Subcutaneous abdominal adipose tissue (tissue), 5 donors: ENCODE results near the gene RCOR2.
"Not testable (repeated sequence)": the region's sequence is repeated elsewhere in the genome, so short reads cannot be mapped to it uniquely, and the experiment has no call there.

Source experiments
- H3K27ac ChIP-seq: one replicate; pipeline ENCODE4 v1.7.0; 2013; ENCODE audit warnings: low read depth, mild to moderate bottlenecking, inconsistent platforms, low read length, moderate library complexity
- H3K27me3 ChIP-seq, 5 donors: one replicate each; pipeline ENCODE4 v1.7.0; 2013; ENCODE audit warnings: low read length in 5 of 5, inconsistent platforms in 1 of 5; ENCODE audit not compliant: control insufficient read depth in 5 of 5, insufficient read depth in 4 of 5
- H3K36me3 ChIP-seq, 5 donors: one replicate each; pipeline ENCODE4 v1.7.0; 2013; ENCODE audit warnings: low read length in 5 of 5; ENCODE audit not compliant: control insufficient read depth in 5 of 5, insufficient read depth in 5 of 5
- H3K4me1 ChIP-seq, 5 donors: one replicate each; pipeline ENCODE4 v1.7.0; 2013; ENCODE audit warnings: low read length in 5 of 5, mild to moderate bottlenecking in 3 of 5, moderate library complexity in 1 of 5; ENCODE audit not compliant: control insufficient read depth in 5 of 5, insufficient read depth in 5 of 5
- H3K4me3 ChIP-seq, 5 donors: one replicate each; pipeline ENCODE4 v1.7.0; 2013; ENCODE audit warnings: low read length in 5 of 5, low read depth in 1 of 5
- H3K9ac ChIP-seq, 5 donors: one replicate each; pipeline ENCODE4 v1.7.0; 2013; ENCODE audit warnings: low read length in 5 of 5, mild to moderate bottlenecking in 4 of 5, moderate library complexity in 3 of 5
- H3K9me3 ChIP-seq, 5 donors: one replicate each; pipeline ENCODE4 v1.7.0; 2013; ENCODE audit warnings: low read length in 5 of 5; ENCODE audit not compliant: control insufficient read depth in 5 of 5
- donor health status: healthy.
- donor health status: healthy.
- donor health status: healthy.
- donor health status: healthy.
- donor health status: healthy.

Gene RCOR2

DNA sequence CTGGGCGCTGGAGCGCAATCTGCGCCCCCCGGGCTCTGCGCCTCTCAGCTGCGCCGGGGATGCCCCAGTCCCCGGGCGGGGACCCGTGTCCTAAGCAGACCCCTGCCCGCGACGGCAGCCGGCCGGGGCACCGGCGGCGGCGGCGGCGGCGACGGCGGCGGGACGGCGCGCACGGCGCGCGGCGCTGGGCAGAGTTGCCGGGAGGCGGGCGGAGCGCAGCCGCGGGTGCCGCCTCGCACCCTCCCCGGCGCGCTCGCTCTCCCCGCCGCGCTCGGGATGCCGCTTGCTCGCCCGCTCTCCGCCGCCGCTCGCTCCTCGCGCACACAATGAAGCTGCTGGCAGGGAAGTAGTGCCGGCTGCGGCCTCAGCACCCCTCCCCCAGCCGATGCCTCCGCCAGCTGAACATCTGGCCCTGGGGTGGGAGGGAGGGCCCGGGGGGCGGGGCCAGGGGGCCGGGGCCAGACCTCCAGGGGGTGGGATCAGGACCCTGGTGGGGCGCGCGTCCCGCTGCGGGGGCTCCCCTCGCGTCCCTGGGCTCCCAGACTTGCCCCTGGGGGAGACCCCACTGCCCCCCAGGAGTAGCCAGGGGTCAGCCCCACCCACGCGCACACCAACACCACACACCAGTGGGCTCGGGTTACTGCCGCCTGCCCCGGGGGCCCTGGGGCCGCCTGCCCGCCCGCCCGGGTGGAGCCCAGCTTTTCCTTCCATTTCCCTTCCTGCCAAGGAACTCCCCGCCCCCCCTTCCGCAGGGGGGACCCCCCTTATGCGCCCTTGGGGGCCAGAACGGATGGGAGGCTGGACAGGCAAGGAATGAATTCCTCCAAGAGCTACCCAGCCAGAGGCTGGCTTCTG lies at the start of gene RCOR2:
Gene RCOR2 (minus strand): TSS at position 328 of the 855 bp plus-strand sequence. CDS start 708 bp downstream, outside the sequence.
- Histone ChIP-seq H3K36me3 (no peaks in the 10 kb centered on the region), H3K9me3 (peaks cover 0 to 4% (median 0%) of the 10 kb centered on the region in 5 donors), H3K9ac (peak within 1 kb of the TSS in 3 of 5 donors; percentile 7 to 56 (median 8)), H3K4me1 (peaks cover 0 to 54% (median 47%) of the 10 kb centered on the region in 5 donors), H3K27ac (peak within 1 kb of the TSS; percentile 46), H3K27me3 (no peaks in the 10 kb centered on the region), H3K4me3 (peak within 1 kb of the TSS; percentile 55 to 66 (median 61))

GRCh38 chr11:63966444-63966843 lies 49.5 kb upstream of the RCOR2 start:
- Histone ChIP-seq H3K9me3 (no peaks in the 10 kb centered on the region), H3K4me1 (peaks cover 0 to under 1% (median 0%) of the 10 kb centered on the region in 5 donors), H3K9ac (no peak overlapping the region), H3K4me3 (no peak overlapping the region), H3K27ac (no peak overlapping the region), H3K36me3 (no peaks in the 10 kb centered on the region), H3K27me3 (peaks cover 5 to 10% (median 7%) of the 10 kb centered on the region in 5 donors)

- not testable (repeated sequence) for H3K36me3 ChIP-seq, H3K27ac ChIP-seq, H3K9ac ChIP-seq, H3K4me3 ChIP-seq, H3K4me1 ChIP-seq, H3K9me3 ChIP-seq
- H3K27me3 ChIP-seq = peaks cover 5 to 13% (median 8%) of the 10 kb centered on the region in 5 donors
These were observed 46.9 kb upstream of the RCOR2 start for GRCh38 chr11:63963895-63964294.

GRCh38 chr11:63961608-63962412 lies 44.8 kb upstream of the RCOR2 start:
- H3K4me3 ChIP-seq = no peak overlapping the region
- H3K9ac ChIP-seq = no peak overlapping the region
- H3K4me1 ChIP-seq = peaks cover 0 to 3% (median 0%) of the 10 kb centered on the region in 5 donors
- H3K9me3 ChIP-seq = no peaks in the 10 kb centered on the region
- no peak overlapping the region for H3K27ac ChIP-seq
- peaks cover 0 to 2% (median 0%) of the 10 kb centered on the region in 5 donors for H3K36me3 ChIP-seq
- H3K27me3 ChIP-seq = peaks cover 5 to 13% (median 8%) of the 10 kb centered on the region in 5 donors

DNA sequence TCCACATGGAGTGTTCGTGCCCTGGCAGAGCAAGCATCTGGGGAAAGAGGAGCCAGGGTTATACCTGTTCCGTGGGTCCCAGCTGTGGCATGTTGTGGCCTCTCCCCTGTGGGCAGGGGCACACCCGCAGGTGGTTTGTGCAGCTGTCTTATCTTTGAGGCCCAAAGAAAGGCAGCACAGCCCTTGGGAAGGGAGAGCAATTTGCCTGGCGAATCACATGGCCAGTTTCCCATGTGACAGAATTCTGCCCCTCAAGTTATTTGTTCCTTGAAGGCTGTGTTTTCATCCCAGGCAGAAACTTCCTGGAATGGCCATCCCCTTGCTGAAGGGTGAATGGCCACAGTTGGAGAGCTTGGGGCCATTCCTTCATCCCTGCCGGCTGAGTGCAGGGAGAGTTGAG lies 41.0 kb upstream of the RCOR2 start:
- H3K4me3 ChIP-seq = no peak overlapping the region
- peaks cover 0 to 33% (median 30%) of the 10 kb centered on the region in 5 donors for H3K36me3 ChIP-seq
- peaks cover 0 to 13% (median 8%) of the 10 kb centered on the region in 5 donors for H3K27me3 ChIP-seq
- peaks cover 0 to 3% (median 0%) of the 10 kb centered on the region in 5 donors for H3K4me1 ChIP-seq
- H3K27ac ChIP-seq = no peak overlapping the region
- H3K9me3 ChIP-seq = no peaks in the 10 kb centered on the region
- no peak overlapping the region for H3K9ac ChIP-seq

DNA sequence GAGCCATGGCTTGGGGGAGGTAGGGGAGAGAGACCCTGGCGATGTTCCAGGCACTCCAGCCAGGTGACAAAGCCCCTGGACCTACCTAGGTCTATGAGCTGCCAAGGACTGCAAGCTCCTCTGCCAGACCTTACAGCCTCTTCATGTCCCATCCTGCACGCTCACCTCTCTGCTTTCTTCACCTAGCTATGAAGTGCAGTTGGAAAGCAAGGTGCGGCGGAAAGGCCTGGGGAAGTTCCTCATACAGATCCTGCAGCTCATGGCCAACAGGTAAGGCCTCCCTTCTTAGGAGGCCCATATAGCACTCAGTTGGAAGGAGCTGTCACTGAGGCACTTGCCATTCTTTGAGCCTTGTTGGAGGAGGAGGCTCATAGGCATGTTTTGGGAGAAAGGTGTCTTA lies 35.6 kb upstream of the RCOR2 start:
- Histone ChIP-seq H3K36me3 (peaks cover 0 to 42% (median 39%) of the 10 kb centered on the region in 5 donors), H3K27me3 (no peaks in the 10 kb centered on the region), H3K9me3 (no peaks in the 10 kb centered on the region), H3K4me1 (no peaks in the 10 kb centered on the region), H3K4me3 (no peak overlapping the region), H3K27ac (no peak overlapping the region), H3K9ac (no peak overlapping the region)

- Histone ChIP-seq H3K36me3 (peaks cover 0 to 42% (median 39%) of the 10 kb centered on the region in 5 donors), H3K27ac (no peak overlapping the region), H3K9me3 (no peaks in the 10 kb centered on the region), H3K4me3 (no peak overlapping the region), H3K4me1 (no peaks in the 10 kb centered on the region), H3K9ac (peak overlapping the region in 1 of 5 donors; percentile 47), H3K27me3 (no peaks in the 10 kb centered on the region)
These were observed 35.0 kb upstream of the RCOR2 start for GRCh38 chr11:63951779-63952536.

DNA sequence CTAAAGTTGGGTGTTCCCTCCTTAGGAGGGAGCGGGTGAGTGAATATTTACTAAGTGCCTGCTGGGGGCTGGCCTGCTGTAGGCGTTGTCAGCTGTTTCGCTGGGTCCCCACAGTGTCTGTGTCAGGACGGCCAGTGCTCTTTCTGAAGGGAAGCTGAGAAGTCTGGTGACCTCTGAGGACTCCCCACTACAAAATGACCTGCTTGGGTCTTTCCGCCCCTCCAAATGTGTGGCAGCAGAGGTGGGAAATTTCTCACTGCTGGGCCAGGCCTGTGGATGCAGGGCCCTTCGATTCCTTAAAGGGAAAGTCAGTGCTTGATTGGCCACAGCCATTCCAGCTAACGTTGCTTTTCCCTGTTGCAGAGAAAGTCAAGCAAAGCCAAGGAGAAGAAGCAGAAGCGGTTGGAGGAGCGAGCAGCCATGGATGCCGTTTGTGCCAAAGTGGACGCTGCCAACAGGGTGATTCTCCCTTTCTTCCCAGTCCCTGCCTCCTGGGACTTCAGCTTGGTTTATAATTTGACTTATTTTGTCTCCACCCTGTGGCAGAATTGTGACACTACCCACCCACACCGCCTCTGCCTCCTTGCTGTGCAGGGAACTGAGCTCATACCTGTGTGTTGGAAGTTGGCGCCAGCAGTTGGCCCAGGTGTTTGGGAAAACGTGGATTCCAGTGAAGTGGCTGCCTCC lies 28.7 kb upstream of the RCOR2 start:
- Histone ChIP-seq H3K4me3 (peak overlapping the region; percentile 39 to 70 (median 54)), H3K9ac (peak overlapping the region in 4 of 5 donors; percentile 17 to 54 (median 40)), H3K9me3 (no peaks in the 10 kb centered on the region), H3K27ac (peak overlapping the region; percentile 87), H3K27me3 (no peaks in the 10 kb centered on the region), H3K36me3 (peaks cover 0 to 10% (median 5%) of the 10 kb centered on the region in 5 donors), H3K4me1 (peaks cover 2 to 21% (median 16%) of the 10 kb centered on the region in 5 donors)

DNA sequence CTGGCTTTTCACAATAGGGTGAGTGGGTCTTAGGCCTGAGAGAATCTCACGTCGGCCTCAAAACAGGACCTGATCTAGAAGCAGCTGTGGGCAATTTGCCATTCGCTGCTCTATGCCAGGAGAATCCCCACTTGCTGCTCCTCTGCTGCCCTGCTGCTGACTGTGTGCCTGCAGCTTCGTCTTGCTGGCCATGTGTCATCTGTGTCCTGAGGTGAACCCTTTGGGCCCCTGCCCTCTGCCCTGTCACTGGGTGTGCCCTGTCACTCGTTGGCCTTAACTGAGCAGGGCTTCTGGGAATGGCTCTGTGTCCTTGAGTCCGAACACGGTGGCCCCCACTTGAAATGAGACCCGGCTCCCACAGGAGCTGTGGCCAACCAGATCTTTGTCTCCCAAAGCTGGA lies 28.0 kb upstream of the RCOR2 start:
- Histone ChIP-seq H3K27me3 (no peaks in the 10 kb centered on the region), H3K4me1 (peaks cover 2 to 28% (median 19%) of the 10 kb centered on the region in 5 donors), H3K4me3 (no peak overlapping the region), H3K36me3 (peaks cover 0 to 10% (median 5%) of the 10 kb centered on the region in 5 donors), H3K27ac (peak overlapping the region; percentile 87), H3K9ac (peak overlapping the region in 4 of 5 donors; percentile 17 to 54 (median 40)), H3K9me3 (no peaks in the 10 kb centered on the region)
